Skeletal muscle satellite cell (primary cell): ENCODE results near the gene EPC2.

Source experiments
- H3K27me3 ChIP-seq: 2 replicates; pipeline ENCODE4 v1.7.0; 2013; ENCODE audit warnings: low read length; ENCODE audit not compliant: control insufficient read depth, insufficient read depth
- H3K36me3 ChIP-seq: 2 replicates; pipeline ENCODE4 v1.7.0; 2013; ENCODE audit warnings: mild to moderate bottlenecking, control low read depth, low read length; ENCODE audit not compliant: insufficient read depth
- H3K4me1 ChIP-seq: 2 replicates; pipeline ENCODE4 v1.7.0; 2013; ENCODE audit warnings: low read length; ENCODE audit not compliant: control insufficient read depth, insufficient read depth
- H3K4me2 ChIP-seq: 2 replicates; pipeline ENCODE4 v1.7.0; 2013; ENCODE audit warnings: mild to moderate bottlenecking, low read length
- H3K4me3 ChIP-seq: 2 replicates; pipeline ENCODE4 v1.7.0; 2013; ENCODE audit warnings: low read length
- H3K9ac ChIP-seq: 2 replicates; pipeline ENCODE4 v1.7.0; 2013; ENCODE audit warnings: mild to moderate bottlenecking, low read depth, low read length, moderate library complexity
- H3K9me3 ChIP-seq: replicated peaks from 2 replicates; pipeline ENCODE4 v1.7.0; 2013; ENCODE audit warnings: mild to moderate bottlenecking, control low read depth, low read length

EPC2 gene

DNA sequence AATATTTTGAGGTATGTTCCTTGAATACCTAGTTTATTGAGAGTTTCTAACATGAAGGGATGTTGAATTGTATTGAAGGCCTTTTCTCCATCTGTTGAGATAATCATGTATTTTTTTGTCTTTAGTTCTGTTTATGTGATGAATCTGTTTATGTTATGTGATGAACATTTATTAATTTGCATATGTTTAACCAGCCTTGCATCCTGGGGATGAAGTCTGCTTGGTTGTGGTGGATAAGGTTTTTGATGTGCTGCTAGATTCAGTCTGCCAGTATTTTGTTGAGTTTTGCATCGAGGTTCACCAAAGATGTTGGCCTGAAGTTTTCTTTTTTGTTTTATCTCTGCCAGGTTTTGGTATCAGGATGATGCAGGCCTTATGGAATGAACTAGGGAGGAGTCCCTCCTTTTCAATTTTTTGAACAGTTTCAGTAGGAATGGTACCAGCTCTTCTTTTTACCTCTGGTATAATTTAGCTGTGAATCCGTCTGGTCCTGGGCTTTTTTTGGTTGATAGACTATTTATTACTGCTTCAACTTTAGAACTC is 71.9 kb downstream of the EPC2 start:
- Histone ChIP-seq H3K4me1 (peaks cover 13% of the 10 kb centered on the region), H3K9me3 (no peaks in the 10 kb centered on the region), H3K27me3 (no peaks in the 10 kb centered on the region), H3K4me3 (no peak overlapping the region), H3K9ac (no peak overlapping the region), H3K36me3 (no peaks in the 10 kb centered on the region), H3K4me2 (no peak overlapping the region)

DNA sequence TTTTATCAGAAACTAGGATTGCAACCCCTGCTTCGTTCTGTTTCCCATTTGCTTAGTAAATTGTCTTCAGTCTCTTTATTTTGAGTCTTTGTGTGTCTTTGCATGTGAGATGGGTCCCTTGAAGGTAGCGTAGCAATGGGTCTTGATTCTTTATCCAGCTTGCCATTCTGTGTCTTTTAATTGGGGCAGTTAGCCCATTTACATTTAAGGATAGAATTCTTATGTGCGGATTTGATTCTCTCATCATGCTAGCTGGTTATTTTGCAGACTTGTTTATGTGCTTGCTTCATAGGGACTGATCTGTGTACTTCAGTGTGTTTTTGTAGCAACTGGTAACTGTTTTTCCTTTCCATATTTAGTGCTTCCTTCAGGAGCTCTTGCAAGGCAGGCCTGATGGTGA is 73.5 kb downstream of the EPC2 start:
- Histone ChIP-seq H3K4me3 (no peak overlapping the region), H3K9ac (no peak overlapping the region), H3K4me2 (no peak overlapping the region), H3K4me1 (peaks cover 21% of the 10 kb centered on the region), H3K27me3 (no peaks in the 10 kb centered on the region), H3K36me3 (no peaks in the 10 kb centered on the region), H3K9me3 (no peaks in the 10 kb centered on the region)

DNA sequence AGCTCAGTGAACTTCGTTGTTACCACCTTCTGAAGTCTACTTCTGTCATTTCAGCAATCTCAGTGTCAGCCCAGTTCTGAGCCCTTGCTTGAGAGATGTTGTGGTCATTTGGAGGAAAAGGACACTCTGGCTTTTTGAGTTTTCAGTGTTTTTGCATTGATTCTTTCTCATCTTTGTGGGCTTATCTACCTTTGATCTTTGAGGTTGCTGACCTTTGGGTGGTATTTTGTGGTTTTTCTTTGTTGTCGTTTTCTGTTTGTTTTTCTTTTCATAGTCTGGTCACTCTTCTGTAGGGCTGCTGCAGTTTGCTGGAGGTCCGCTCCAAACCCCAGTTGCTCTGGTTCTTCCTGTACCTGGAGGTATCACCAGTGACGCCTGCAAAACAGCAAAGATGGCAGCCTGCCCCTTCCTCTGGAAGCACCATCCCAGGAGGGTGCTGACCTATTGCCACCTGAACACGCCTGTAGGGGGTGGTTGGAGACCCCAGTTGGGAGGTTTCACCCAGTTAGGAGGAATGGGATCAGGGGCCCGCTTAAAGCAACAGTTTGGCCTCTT is 74.7 kb downstream of the EPC2 start:
- H3K4me2 ChIP-seq: no peak overlapping the region

DNA sequence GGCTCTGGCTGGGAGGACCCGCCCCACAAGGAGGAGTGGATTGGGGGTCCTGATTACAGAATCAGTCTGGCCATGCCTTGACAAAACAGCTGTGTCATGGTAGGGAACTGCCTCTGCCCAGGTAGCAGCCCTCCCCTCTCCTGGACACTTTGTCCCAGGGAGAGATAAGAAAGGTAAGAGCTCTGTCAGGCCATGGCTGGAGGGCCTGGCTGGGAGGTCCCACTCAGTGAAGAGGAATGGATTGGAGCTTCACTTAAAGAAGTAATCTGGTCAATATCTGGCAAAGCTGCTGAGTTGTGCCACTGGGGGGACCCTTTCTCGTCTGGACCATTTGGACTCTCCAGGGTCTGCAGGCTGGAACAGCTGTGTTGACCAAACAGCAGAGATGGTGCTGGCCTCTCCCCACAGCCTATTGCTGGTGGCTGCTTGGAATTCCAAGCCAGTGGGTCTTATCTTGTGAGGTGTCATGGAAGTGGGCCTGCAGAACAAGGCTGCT is 75.4 kb downstream of the EPC2 start:
- peak overlapping the region; percentile 73 for H3K4me2 ChIP-seq
- no peak overlapping the region for H3K4me3 ChIP-seq
- no peaks in the 10 kb centered on the region for H3K36me3 ChIP-seq
- H3K9ac ChIP-seq: no peak overlapping the region
- H3K9me3 ChIP-seq: no peaks in the 10 kb centered on the region
- H3K27me3 ChIP-seq: no peaks in the 10 kb centered on the region
- peaks cover 21% of the 10 kb centered on the region for H3K4me1 ChIP-seq

More for the DNA sequence above, 74.7 kb downstream of the EPC2 start:
- Histone ChIP-seq H3K4me3 (no peak overlapping the region), H3K9me3 (no peaks in the 10 kb centered on the region), H3K9ac (no peak overlapping the region), H3K27me3 (no peaks in the 10 kb centered on the region), H3K4me1 (peaks cover 21% of the 10 kb centered on the region), H3K36me3 (no peaks in the 10 kb centered on the region)

DNA sequence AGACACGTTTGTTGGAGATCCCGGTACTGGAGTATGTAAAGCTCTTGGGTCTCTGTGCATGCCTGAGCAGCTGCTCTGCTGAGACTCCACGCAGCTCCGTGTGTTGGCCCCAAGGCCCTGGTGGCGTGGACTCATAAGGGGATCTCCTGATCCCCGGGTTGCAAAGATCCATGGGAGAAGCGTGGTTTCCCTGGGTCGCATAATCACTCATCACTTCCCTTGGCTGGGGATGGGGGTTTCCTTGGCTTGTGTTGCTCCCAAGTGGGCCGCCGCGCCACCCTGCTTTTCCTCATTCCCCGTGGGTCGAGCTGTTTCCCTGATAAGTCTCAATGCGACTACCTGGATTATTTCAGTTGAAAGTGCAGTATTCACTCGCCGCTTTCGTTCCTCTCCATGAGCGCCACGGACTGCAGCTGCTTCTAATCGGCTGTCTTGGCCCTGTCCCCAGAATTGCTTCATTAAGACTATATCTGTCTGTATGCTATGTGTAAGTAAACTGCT is 76.0 kb downstream of the EPC2 start:
- H3K9ac ChIP-seq: no peak overlapping the region
- H3K4me3 ChIP-seq: peak overlapping the region; percentile 27
- H3K4me1 ChIP-seq: peaks cover 21% of the 10 kb centered on the region
- H3K9me3 ChIP-seq: no peaks in the 10 kb centered on the region
- H3K4me2 ChIP-seq: peak overlapping the region; percentile 73
- H3K27me3 ChIP-seq: no peaks in the 10 kb centered on the region
- H3K36me3 ChIP-seq: no peaks in the 10 kb centered on the region

DNA sequence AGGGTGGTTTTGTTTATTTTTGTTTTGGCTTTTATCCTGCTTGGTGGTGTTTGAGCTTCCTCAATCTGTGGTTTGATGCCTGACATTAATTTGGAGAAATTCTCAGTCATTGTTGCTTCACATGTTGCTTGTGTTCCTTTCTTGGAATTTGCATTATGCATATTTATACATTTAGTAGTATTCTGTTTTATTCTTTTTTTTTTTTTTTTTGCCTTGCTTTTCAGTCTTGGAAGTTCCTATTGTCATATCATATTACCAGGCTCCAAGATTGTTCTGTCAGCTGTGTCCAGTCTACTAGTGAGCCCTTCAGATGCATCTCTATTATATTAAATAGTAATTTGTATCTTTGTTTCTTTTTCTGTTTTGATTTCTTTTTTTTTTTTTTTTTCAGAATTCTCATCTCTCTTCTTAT is 77.0 kb downstream of the EPC2 start:
- Histone ChIP-seq H3K9ac (no peak overlapping the region), H3K27me3 (no peaks in the 10 kb centered on the region), H3K4me2 (no peak overlapping the region), H3K9me3 (no peaks in the 10 kb centered on the region), H3K4me3 (no peak overlapping the region), H3K36me3 (no peaks in the 10 kb centered on the region), H3K4me1 (peaks cover 21% of the 10 kb centered on the region)

DNA sequence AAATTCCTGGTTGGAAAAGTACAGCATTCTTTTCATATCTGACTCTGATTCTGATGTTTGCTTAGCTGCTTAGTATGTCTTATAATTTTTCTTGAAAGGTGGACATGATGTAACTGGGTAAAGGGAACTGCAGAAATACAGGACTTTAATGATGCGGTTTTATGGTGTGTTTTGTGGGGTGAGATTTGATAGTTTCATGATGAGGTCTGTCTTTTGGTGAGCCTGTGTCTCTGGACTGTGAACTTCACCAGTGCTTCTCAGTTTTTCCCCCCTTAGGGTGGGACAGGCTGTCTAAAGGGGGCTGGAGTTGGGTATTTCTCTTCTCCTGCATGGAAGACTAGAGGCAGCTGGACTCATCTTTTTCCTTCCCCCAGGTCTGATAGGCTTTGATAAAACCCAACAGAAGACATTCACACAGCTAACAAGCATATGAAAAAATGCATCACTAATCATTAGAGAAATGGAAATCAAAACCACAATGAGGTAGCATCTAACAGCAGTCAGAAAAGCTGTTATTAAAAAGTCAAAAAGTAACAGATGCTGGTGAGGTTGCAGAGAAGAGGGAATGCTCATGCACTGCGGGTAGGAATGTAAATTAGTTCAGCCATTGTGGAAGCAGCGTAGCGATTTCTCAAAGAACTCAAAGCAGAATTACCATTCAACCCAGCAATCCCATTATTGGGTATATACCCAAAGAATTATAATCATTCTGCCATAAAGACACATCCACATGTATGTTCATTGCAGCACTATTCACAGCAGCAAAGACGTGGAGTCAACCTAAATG is 77.6 kb downstream of the EPC2 start:
- H3K36me3 ChIP-seq: no peaks in the 10 kb centered on the region
- H3K9me3 ChIP-seq: no peaks in the 10 kb centered on the region
- H3K27me3 ChIP-seq: no peaks in the 10 kb centered on the region
- no peak overlapping the region for H3K9ac ChIP-seq
- no peak overlapping the region for H3K4me3 ChIP-seq
- H3K4me2 ChIP-seq: no peak overlapping the region
- H3K4me1 ChIP-seq: peaks cover 21% of the 10 kb centered on the region

DNA sequence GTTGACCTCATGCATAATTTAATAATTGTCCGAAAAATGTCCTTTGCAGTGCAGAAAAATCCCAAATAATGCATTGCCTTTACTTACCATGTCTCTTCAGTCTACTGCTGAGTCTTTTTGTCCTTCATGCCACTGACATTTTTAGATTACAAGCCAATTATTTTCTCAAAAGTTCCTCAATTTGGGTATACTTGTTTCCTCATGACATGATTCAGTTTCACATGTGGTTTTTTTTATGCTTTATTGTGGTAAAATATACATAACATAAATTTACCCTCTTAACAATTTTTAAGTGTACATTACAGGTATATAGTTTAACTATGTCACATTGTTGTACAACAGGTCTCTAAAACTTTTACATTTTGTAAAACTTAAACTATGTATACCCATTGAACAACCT is 81.0 kb downstream of the EPC2 start:
- no peak overlapping the region for H3K4me3 ChIP-seq
- H3K9ac ChIP-seq: no peak overlapping the region
- no peaks in the 10 kb centered on the region for H3K9me3 ChIP-seq
- H3K4me2 ChIP-seq: no peak overlapping the region
- no peaks in the 10 kb centered on the region for H3K27me3 ChIP-seq
- H3K4me1 ChIP-seq: peaks cover 16% of the 10 kb centered on the region
- no peaks in the 10 kb centered on the region for H3K36me3 ChIP-seq

DNA sequence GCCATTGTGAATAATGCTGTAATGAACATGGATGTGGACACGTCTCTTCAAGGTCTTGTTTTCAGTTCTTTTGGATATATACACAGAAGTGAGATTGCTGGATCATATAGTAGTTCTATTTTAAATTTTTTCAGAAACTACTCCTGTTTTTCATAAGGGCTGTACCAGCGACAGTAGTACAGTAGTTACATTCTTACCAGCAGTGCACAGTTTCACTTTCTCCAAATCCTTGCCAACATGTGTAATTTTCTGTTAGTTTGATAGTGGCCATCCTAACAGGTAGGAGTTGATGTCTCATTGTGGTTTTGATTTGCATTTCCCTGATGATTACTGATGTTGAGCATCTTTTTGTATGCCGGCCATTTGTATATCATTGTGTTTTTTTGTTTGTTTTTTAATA is 81.7 kb downstream of the EPC2 start:
- H3K36me3 ChIP-seq: no peaks in the 10 kb centered on the region
- H3K9ac ChIP-seq: no peak overlapping the region
- no peak overlapping the region for H3K4me2 ChIP-seq
- no peaks in the 10 kb centered on the region for H3K9me3 ChIP-seq
- no peak overlapping the region for H3K4me3 ChIP-seq
- H3K27me3 ChIP-seq: no peaks in the 10 kb centered on the region
- H3K4me1 ChIP-seq: peaks cover 10% of the 10 kb centered on the region

DNA sequence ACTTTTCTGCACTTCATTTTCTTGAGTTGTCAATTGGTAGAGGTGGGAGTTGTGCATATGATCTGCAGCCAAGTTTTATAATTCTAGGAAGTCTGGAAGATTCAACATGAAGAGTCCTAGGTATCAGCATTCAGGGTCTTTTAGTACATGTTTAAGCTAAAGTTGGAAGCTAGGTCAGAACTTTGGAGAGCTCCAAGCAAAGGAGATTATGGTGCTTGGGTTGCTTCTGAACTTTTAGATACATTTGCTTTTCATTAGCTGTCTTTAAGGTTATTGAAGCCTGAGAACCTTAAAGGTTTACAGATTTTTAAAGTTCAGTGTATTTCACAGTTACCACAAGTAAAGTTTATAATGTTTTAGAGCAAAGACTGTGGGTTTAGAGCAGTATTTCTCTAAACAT is 85.5 kb downstream of the EPC2 start:
- H3K27me3 ChIP-seq: no peaks in the 10 kb centered on the region
- no peak overlapping the region for H3K4me3 ChIP-seq
- H3K36me3 ChIP-seq: no peaks in the 10 kb centered on the region
- H3K9me3 ChIP-seq: no peaks in the 10 kb centered on the region
- no peak overlapping the region for H3K4me2 ChIP-seq
- H3K4me1 ChIP-seq: no peaks in the 10 kb centered on the region
- H3K9ac ChIP-seq: no peak overlapping the region

DNA sequence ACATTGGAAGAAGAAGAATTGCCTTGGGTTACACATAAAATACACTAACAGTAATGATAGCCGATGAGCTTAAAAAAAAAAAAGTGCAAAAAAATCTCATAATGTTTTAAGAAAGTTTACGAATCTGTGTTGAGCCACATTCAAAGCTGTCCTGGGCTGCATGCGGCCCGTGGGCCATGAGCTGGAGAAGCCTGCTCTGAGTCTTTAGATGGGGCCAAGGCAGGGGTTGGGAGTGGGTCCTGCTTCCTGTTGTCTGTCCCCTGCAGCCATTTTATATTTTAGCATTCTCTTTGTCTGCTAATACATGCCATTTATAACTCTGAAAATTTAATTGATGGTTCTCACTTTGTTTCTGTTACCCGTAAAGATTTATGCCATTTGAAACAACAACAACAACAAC is 93.2 kb downstream of the EPC2 start:
- Histone ChIP-seq H3K9me3 (no peaks in the 10 kb centered on the region), H3K4me2 (no peak overlapping the region), H3K27me3 (no peaks in the 10 kb centered on the region), H3K4me1 (no peaks in the 10 kb centered on the region), H3K4me3 (no peak overlapping the region), H3K36me3 (no peaks in the 10 kb centered on the region), H3K9ac (no peak overlapping the region)
